Right lobe of liver (tissue), 4 donors: ENCODE results near the gene GRID1.

Source experiments
- CTCF ChIP-seq, 4 donors: fragments of 200-600 bp in 3 of 4; fragments of 450-650 bp in 1 of 4; IDR thresholded peaks; one replicate each; pipeline versions ENCODE4 v1.5.1 to v1.8.0; 2016 to 2022; ENCODE audit warnings: antibody characterized with exemption in 4 of 4, mild to moderate bottlenecking in 2 of 4
- POLR2A ChIP-seq: fragments of 450-650 bp; IDR thresholded peaks from one replicate; pipeline ENCODE4 v1.6.1; 2017; ENCODE audit warnings: antibody characterized with exemption, mild to moderate bottlenecking
- donor health status: DM: no; HTN: no; CAD: no.
- donor health status: DM: no; HTN: no; CAD: no.
- donor health status: DM: no; HTN: yes; CAD: no.

- TF ChIP-seq POLR2A (no peak), CTCF (IDR thresholded peaks at IDR 0.05) (peak in 1 of 4 donors; percentile 5)
These were observed at the start of gene GRID1 for GRCh38 chr10:86366033-86366901.
